CD1c-positive myeloid dendritic cell (primary cell): Measurements from ENCODE around the gene PPM1G.

Experiments used
- DNase-seq: peaks from one replicate; pipeline ENCODE4 v3.0.0-alpha.2; 2016; ENCODE audit errors: extremely low spot score

PPM1G gene

DNA sequence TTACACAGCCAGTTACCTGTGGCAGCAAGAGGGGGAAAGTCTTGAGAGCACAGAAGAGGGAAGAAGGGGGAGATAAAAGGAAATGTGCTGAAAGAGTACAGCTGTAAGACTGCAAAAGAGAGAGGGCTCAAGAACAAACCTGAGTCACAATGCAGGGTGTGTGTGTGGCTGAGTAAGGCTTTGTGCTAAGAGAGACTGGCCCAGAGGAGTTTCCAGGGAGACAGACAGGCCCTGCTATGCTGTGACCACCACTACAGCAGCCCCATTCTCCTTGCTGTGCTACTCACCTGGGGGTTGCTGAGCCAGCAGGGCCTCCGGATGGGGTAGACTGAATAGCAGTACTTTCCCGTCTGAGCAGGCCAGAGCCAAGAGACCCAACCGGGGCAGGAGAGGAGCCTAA lies 74.1 kb downstream of the PPM1G start:
- DNase-seq = no peak
